SU-DHL-6 (cell line): ENCODE results near the gene PHB1.

Source experiments
- H2AFZ ChIP-seq: fragments of 200-600 bp; sonication (generic); 2 replicates; pipeline ENCODE4 v1.6.1; 2014; ENCODE audit warnings: low read depth, mild to moderate bottlenecking, moderate library complexity, mixed read lengths, antibody characterized with exemption, low read length; ENCODE audit not compliant: severe bottlenecking
- H3F3A ChIP-seq: fragments of 200-600 bp; shearing (Covaris generic); 2 replicates; pipeline ENCODE4 v1.6.0; 2016; ENCODE audit warnings: antibody characterized with exemption, mild to moderate bottlenecking; ENCODE audit not compliant: insufficient read depth
- H3K27ac ChIP-seq: fragments of 200-600 bp; sonication (generic); 2 replicates; pipeline ENCODE4 v1.5.1; 2016; ENCODE audit warnings: low read depth, mild to moderate bottlenecking, low read length, moderate library complexity, mixed read lengths
- H3K27me3 ChIP-seq: fragments of 200-600 bp; sonication (generic), shearing (Covaris generic); 2 replicates; pipeline ENCODE4 v1.6.0; 2014; ENCODE audit warnings: mild to moderate bottlenecking, low read length
- H3K36me3 ChIP-seq: fragments of 200-600 bp; sonication (generic); 2 replicates; pipeline ENCODE4 v1.6.1; 2014; ENCODE audit warnings: mild to moderate bottlenecking, low read length, mixed read lengths
- H3K4me2 ChIP-seq: fragments of 300-600, 200-600 bp; shearing (Covaris generic), sonication (generic); 2 replicates; pipeline ENCODE4 v1.6.0; 2014; ENCODE audit warnings: low read length, low read depth, mild to moderate bottlenecking; ENCODE audit not compliant: poor library complexity, severe bottlenecking
- H3K4me3 ChIP-seq: fragments of 200-600 bp; sonication (generic); 2 replicates; pipeline ENCODE4 v1.5.1; 2014; ENCODE audit warnings: antibody characterized with exemption, low read length, mild to moderate bottlenecking, mixed read lengths; ENCODE audit not compliant: insufficient read depth, poor library complexity, severe bottlenecking
- H3K79me2 ChIP-seq: fragments of 200-600 bp; sonication (generic); 2 replicates; pipeline ENCODE4 v1.6.1; 2014; ENCODE audit warnings: mild to moderate bottlenecking, low read length, moderate library complexity; ENCODE audit not compliant: insufficient read depth
- H3K9ac ChIP-seq: fragments of 200-600 bp; sonication (generic); 2 replicates; pipeline ENCODE4 v1.7.0; 2014; ENCODE audit warnings: mild to moderate bottlenecking, low read length
- H3K9me2 ChIP-seq: fragments of 200-600 bp; sonication (generic); replicated peaks from 2 replicates; pipeline ENCODE4 v1.6.1; 2014; ENCODE audit warnings: low read length; ENCODE audit not compliant: insufficient read depth
- H3K9me3 ChIP-seq: fragments of 200-600 bp; sonication (generic); 2 replicates; pipeline ENCODE4 v1.6.1; 2014; ENCODE audit warnings: low read length, mixed read lengths; ENCODE audit not compliant: insufficient read depth
- H4K20me1 ChIP-seq: fragments of 200-600 bp; sonication (generic); 2 replicates; pipeline ENCODE4 v1.6.1; 2014; ENCODE audit warnings: low read depth, mild to moderate bottlenecking, antibody characterized with exemption, low read length, moderate library complexity, mixed read lengths
- CTCF ChIP-seq: fragments of 200-600 bp; sonication (generic); IDR thresholded peaks from one replicate; pipeline ENCODE4 v1.5.1; 2017; ENCODE audit warnings: antibody characterized with exemption, mild to moderate bottlenecking, low read length, moderate library complexity; ENCODE audit not compliant: insufficient read depth, poor library complexity, severe bottlenecking
- EZH2phosphoT487 ChIP-seq: fragments of 200-600 bp; sonication (generic), shearing (Covaris generic); conservative IDR thresholded peaks from 2 replicates; pipeline ENCODE4 v1.6.1; 2018; ENCODE audit warnings: mild to moderate bottlenecking, antibody characterized with exemption, low read length, moderate library complexity, mixed read lengths

Gene PHB1

GRCh38 chr17:49379926-49380325 lies 34.8 kb downstream of the PHB1 start:
- Histone ChIP-seq H3K4me3 (no peak overlapping the region), H2AFZ (no peak overlapping the region), H3K27me3 (no peaks in the 10 kb centered on the region; the same call in none of the 2 replicates), H3K36me3 (no peaks in the 10 kb centered on the region), H3K9me3 (no peaks in the 10 kb centered on the region), H3K4me2 (no peak overlapping the region), H3K9ac (no peak overlapping the region), H3K9me2 (no peaks in the 10 kb centered on the region), H3K27ac (no peak overlapping the region), H3K79me2 (no peaks in the 10 kb centered on the region), H3F3A (no peaks in the 10 kb centered on the region), H4K20me1 (no peaks in the 10 kb centered on the region)
- TF ChIP-seq EZH2phosphoT487 (no peak), CTCF (no peak)

GRCh38 chr17:49378311-49378710 lies 36.4 kb downstream of the PHB1 start:
- Histone ChIP-seq H4K20me1 (no peaks in the 10 kb centered on the region), H3K9me3 (no peaks in the 10 kb centered on the region), H3K9me2 (no peaks in the 10 kb centered on the region), H2AFZ (no peak overlapping the region), H3F3A (no peaks in the 10 kb centered on the region), H3K9ac (no peak overlapping the region), H3K27ac (no peak overlapping the region), H3K4me3 (no peak overlapping the region), H3K36me3 (no peaks in the 10 kb centered on the region), H3K79me2 (no peaks in the 10 kb centered on the region), H3K4me2 (no peak overlapping the region), H3K27me3 (no peaks in the 10 kb centered on the region; the same call in none of the 2 replicates)
- TF ChIP-seq EZH2phosphoT487 (no peak), CTCF (no peak)

GRCh38 chr17:49375544-49375943 lies 39.1 kb downstream of the PHB1 start:
- Histone ChIP-seq H3F3A (no peaks in the 10 kb centered on the region), H3K9me3 (no peaks in the 10 kb centered on the region), H3K4me2 (no peak overlapping the region), H3K27me3 (no peaks in the 10 kb centered on the region), H3K36me3 (no peaks in the 10 kb centered on the region), H3K79me2 (no peaks in the 10 kb centered on the region), H3K4me3 (no peak overlapping the region), H3K9me2 (no peaks in the 10 kb centered on the region), H2AFZ (no peak overlapping the region), H3K9ac (no peak overlapping the region), H4K20me1 (no peaks in the 10 kb centered on the region), H3K27ac (no peak overlapping the region)
- no peak for TF ChIP-seq CTCF
- TF ChIP-seq EZH2phosphoT487 = no peak

GRCh38 chr17:49373115-49373514 lies 41.6 kb downstream of the PHB1 start:
- Histone ChIP-seq H3F3A (no peaks in the 10 kb centered on the region), H3K9ac (no peak overlapping the region), H3K9me3 (no peaks in the 10 kb centered on the region), H4K20me1 (no peaks in the 10 kb centered on the region), H2AFZ (no peak overlapping the region), H3K4me2 (no peak overlapping the region), H3K27ac (no peak overlapping the region), H3K4me3 (no peak overlapping the region), H3K27me3 (no peaks in the 10 kb centered on the region), H3K79me2 (no peaks in the 10 kb centered on the region), H3K36me3 (no peaks in the 10 kb centered on the region), H3K9me2 (no peaks in the 10 kb centered on the region)
- TF ChIP-seq EZH2phosphoT487 = no peak
- TF ChIP-seq CTCF = no peak
